CD14-positive monocyte (primary cell): Measurements from ENCODE around the gene BCAR3. TPM values are rescaled to one million over a fixed set of nuclear protein-coding genes. Genes with fewer than 3 reads are reported as not detected.
A peak's percentile ranks its signal among the peaks of the same experiment; 100 is the strongest.

Experiments
- DNase-seq, 3 donors: peaks; one replicate each; pipeline ENCODE4 v3.0.0-alpha.2; 2011 to 2022
- H2AFZ ChIP-seq: 2 replicates; pipeline ENCODE4 v1.6.0; 2012; ENCODE audit warnings: mild to moderate bottlenecking, low read depth, low read length, inconsistent platforms; ENCODE audit not compliant: insufficient read depth, poor library complexity, severe bottlenecking
- H3K27ac ChIP-seq, 2 donors: 1 replicate in 1 of 2; 2 replicates in 1 of 2; pipeline ENCODE4 v1.5.1; 2012 to 2013; ENCODE audit warnings: low read length in 2 of 2, control low read depth in 1 of 2, inconsistent platforms in 1 of 2, low read depth in 1 of 2, mild to moderate bottlenecking in 1 of 2
- H3K27me3 ChIP-seq, 2 donors: one replicate each; pipeline versions ENCODE4 v1.6.0 to v1.6.1; 2011 to 2013; ENCODE audit warnings: low read length in 2 of 2; ENCODE audit not compliant: control insufficient read depth in 2 of 2, insufficient read depth in 2 of 2
- H3K36me3 ChIP-seq, 2 donors: replicated peaks in 1 of 2; 1 replicate in 1 of 2; 2 replicates in 1 of 2; pipeline versions ENCODE4 v1.5.1 to v1.6.1; 2012 to 2013; ENCODE audit warnings: low read length in 2 of 2, control low read depth in 1 of 2, inconsistent platforms in 1 of 2, mild to moderate bottlenecking in 1 of 2; ENCODE audit not compliant: insufficient read depth in 2 of 2, control insufficient read depth in 1 of 2
- H3K4me1 ChIP-seq, 2 donors: 1 replicate in 1 of 2; 2 replicates in 1 of 2; pipeline versions ENCODE4 v1.5.1 to v1.6.1; 2012 to 2013; ENCODE audit warnings: low read length in 2 of 2, control low read depth in 1 of 2, inconsistent platforms in 1 of 2, mild to moderate bottlenecking in 1 of 2, moderate library complexity in 1 of 2; ENCODE audit not compliant: insufficient read depth in 2 of 2, control insufficient read depth in 1 of 2
- H3K4me2 ChIP-seq: replicated peaks from 2 replicates; pipeline ENCODE3; 2012; ENCODE audit warnings: low read length, moderate library complexity, mild to moderate bottlenecking; ENCODE audit not compliant: poor library complexity, severe bottlenecking; ENCODE audit errors: extremely low read depth
- H3K4me3 ChIP-seq, 3 experiments: fragments of 200-600 bp in 1 of 3; sonication (generic) in 1 of 3; replicated peaks in 1 of 3; 1 replicate in 2 of 3; 2 replicates in 1 of 3; pipeline ENCODE4 v1.5.1; 2011 to 2013; ENCODE audit warnings: low read length in 3 of 3, mild to moderate bottlenecking in 3 of 3, control low read depth in 2 of 3, low read depth in 2 of 3, inconsistent platforms in 1 of 3, moderate library complexity in 1 of 3
- H3K79me2 ChIP-seq: 2 replicates; pipeline ENCODE4 v1.6.0; 2012; ENCODE audit warnings: mild to moderate bottlenecking, control low read depth, inconsistent platforms, low read length, moderate library complexity; ENCODE audit not compliant: insufficient read depth
- H3K9ac ChIP-seq: 2 replicates; pipeline ENCODE4 v1.6.0; 2017; ENCODE audit warnings: low read length, mild to moderate bottlenecking; ENCODE audit not compliant: insufficient read depth, poor library complexity, severe bottlenecking
- H3K9me3 ChIP-seq, 2 donors: replicated peaks in 1 of 2; 1 replicate in 1 of 2; 2 replicates in 1 of 2; pipeline versions ENCODE4 v1.5.1 to v1.6.1; 2012 to 2013; ENCODE audit warnings: low read length in 2 of 2, control low read depth in 1 of 2; ENCODE audit not compliant: control insufficient read depth in 1 of 2, insufficient read depth in 1 of 2
- H4K20me1 ChIP-seq: 2 replicates; pipeline ENCODE4 v1.6.0; 2012; ENCODE audit warnings: mild to moderate bottlenecking, low read length, control low read depth, moderate library complexity; ENCODE audit not compliant: insufficient read depth
- H3K27ac Mint-ChIP-seq, 7 donors: one replicate each; pipeline ENCODE4 v1.8.0; 2020; ENCODE audit warnings: mild to moderate bottlenecking in 7 of 7, mixed read lengths in 7 of 7, moderate library complexity in 6 of 7, inconsistent platforms in 2 of 7
- H3K27me3 Mint-ChIP-seq, 3 donors: one replicate each; pipeline ENCODE4 v1.8.0; 2021 to 2022; ENCODE audit warnings: low read depth in 3 of 3, mild to moderate bottlenecking in 3 of 3, mixed read lengths in 3 of 3, moderate library complexity in 3 of 3, inconsistent platforms in 1 of 3
- H3K36me3 Mint-ChIP-seq, 2 donors: one replicate each; pipeline ENCODE4 v1.8.0; 2020; ENCODE audit warnings: mixed read lengths in 2 of 2, inconsistent platforms in 1 of 2, mild to moderate bottlenecking in 1 of 2
- H3K4me1 Mint-ChIP-seq: one replicate; pipeline ENCODE4 v1.8.0; 2020; ENCODE audit warnings: mild to moderate bottlenecking, mixed read lengths
- H3K4me3 Mint-ChIP-seq, 2 donors: one replicate each; pipeline ENCODE4 v1.8.0; 2020; ENCODE audit warnings: mild to moderate bottlenecking in 2 of 2, mixed read lengths in 2 of 2, moderate library complexity in 1 of 2
- H3K9me3 Mint-ChIP-seq, 7 donors: one replicate each; pipeline ENCODE4 v1.8.0; 2020 to 2022; ENCODE audit warnings: mixed read lengths in 7 of 7, mild to moderate bottlenecking in 6 of 7, moderate library complexity in 6 of 7, inconsistent platforms in 2 of 7
- CTCF ChIP-seq: fragments of 200-600 bp; IDR thresholded peaks from one replicate; pipeline ENCODE4 v1.8.0; 2022; ENCODE audit warnings: antibody characterized with exemption, mild to moderate bottlenecking
- WGBS: methylation state at CpG from one replicate; pipeline ENCODE4 v1.1.5; 2013; ENCODE audit warnings: missing lambda C conversion rate; ENCODE audit not compliant: insufficient coverage; 5-methylcytosine and 5-hydroxymethylcytosine counted together
- intact Hi-C, 2 donors: fragments of 100-400 bp; cut with micrococcal nuclease; formaldehyde crosslinking; loops; one replicate each; pipeline versions ENCODE4 v1.15.0 to v1.15.1; 2023
- polyA plus RNA-seq, 3 donors: library from polyadenylated mRNA; depleted of rRNA in 1 of 3; unstranded in 2 of 3; stranded (reverse) in 1 of 3; fragments of 300-500 nt in 2 of 3; fragments of >200 nt in 1 of 3; fragmentation: Illumina TruSeq in 2 of 3; gene quantifications; 1 replicate in 2 of 3; 2 replicates in 1 of 3; pipeline ENCODE4 v1.2.3, GENCODE V29; 2012 to 2021

BCAR3 gene
- polyA plus RNA-seq, 3 donors: 0.05 to 0.41 TPM; not detected in 1

DNA sequence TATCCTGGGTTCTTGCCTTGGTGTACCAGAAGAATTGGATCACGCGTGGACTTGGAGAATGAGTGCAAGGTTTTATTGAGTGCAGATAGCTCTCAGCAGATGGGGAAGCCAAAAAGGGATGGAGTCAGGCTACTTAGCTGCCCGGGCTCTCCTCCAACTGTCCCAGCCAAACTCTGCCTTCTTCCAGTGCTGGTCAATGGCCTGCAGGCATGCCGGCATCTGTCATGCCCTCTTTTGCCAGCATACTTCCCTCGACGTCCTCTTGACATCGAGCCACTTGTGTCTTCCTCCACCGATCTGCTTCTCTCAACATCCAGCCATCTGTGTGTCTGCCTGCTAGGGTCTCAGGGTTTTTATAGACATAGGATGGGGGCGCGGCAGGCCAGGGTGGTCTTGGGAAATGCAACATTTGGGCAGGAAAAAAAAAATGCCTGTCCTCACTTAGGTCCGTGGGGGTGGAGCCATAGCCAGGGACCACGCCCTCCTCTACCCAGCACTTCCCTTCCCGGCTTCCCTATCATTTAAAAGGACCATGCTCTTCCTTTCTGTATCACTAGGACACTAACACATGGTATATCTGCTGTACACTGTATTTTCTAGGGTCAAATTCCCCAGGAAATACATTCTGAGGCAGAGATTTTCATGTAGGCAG lies 47.0 kb upstream of the BCAR3 start:
- DNase-seq: no peak
- peaks cover 2 to 6% (median 2%) of the 10 kb centered on the region in 3 donors for H3K27me3 Mint-ChIP-seq
- peaks cover 0 to 2% (median 0%) of the 10 kb centered on the region in 7 donors for H3K9me3 Mint-ChIP-seq
- H3K36me3 Mint-ChIP-seq: no peaks in the 10 kb centered on the region
- Histone ChIP-seq H3K9ac (no peak overlapping the region), H3K27me3 (no peaks in the 10 kb centered on the region), H3K4me1 (peaks cover 0 to 6% of the 10 kb centered on the region in 2 donors), H2AFZ (no peak overlapping the region), H3K27ac (no peak overlapping the region), H3K79me2 (no peaks in the 10 kb centered on the region), H4K20me1 (no peaks in the 10 kb centered on the region), H3K36me3 (no peaks in the 10 kb centered on the region), H3K4me2 (no peak overlapping the region), H3K4me3 (no peak overlapping the region), H3K9me3 (no peaks in the 10 kb centered on the region)
- no peak for TF ChIP-seq CTCF
- intact Hi-C loops: loop anchor here in 1 of 2 donors (10.0 kb wide), 1 partner anchor 54 kb away; no protein-coding TSS in a partner anchor
- peak overlapping the region in 1 of 7 donors; percentile 67 for H3K27ac Mint-ChIP-seq
- WGBS: 93% methylated on average over 6 of the region's 13 CpGs
- H3K4me1 Mint-ChIP-seq: peaks cover 4% of the 10 kb centered on the region
- no peak overlapping the region for H3K4me3 Mint-ChIP-seq

- no peaks in the 10 kb centered on the region for H3K9me3 ChIP-seq
- H4K20me1 ChIP-seq: no peaks in the 10 kb centered on the region
- Mint-ChIP-seq H3K9me3 (peaks cover 0 to 2% (median 0%) of the 10 kb centered on the region in 7 donors), H3K36me3 (no peaks in the 10 kb centered on the region), H3K4me3 (no peak overlapping the region), H3K4me1 (peaks cover 2% of the 10 kb centered on the region), H3K27ac (no peak overlapping the region), H3K27me3 (peaks cover 0 to 3% (median 2%) of the 10 kb centered on the region in 3 donors)
- peaks cover 0 to 2% of the 10 kb centered on the region in 2 donors for H3K4me1 ChIP-seq
- 92% methylated on average over 2 of the region's 5 CpGs for WGBS
- no peak for DNase-seq
- no peak overlapping the region for H3K4me2 ChIP-seq
- H3K27me3 ChIP-seq: no peaks in the 10 kb centered on the region
- no peaks in the 10 kb centered on the region for H3K79me2 ChIP-seq
- H3K27ac ChIP-seq: no peak overlapping the region
- no peak overlapping the region for H2AFZ ChIP-seq
- H3K36me3 ChIP-seq: no peaks in the 10 kb centered on the region
- no peak overlapping the region for H3K4me3 ChIP-seq
- TF ChIP-seq CTCF: no peak
- H3K9ac ChIP-seq: no peak overlapping the region
- intact Hi-C loops: loop anchor here in 1 of 2 donors (10.0 kb wide), 1 partner anchor 49 kb away; no protein-coding TSS in a partner anchor
These were observed 42.2 kb upstream of the BCAR3 start for GRCh38 chr1:93723733-93724270.
